ENCODE results near the gene SCFD2.

DNA sequence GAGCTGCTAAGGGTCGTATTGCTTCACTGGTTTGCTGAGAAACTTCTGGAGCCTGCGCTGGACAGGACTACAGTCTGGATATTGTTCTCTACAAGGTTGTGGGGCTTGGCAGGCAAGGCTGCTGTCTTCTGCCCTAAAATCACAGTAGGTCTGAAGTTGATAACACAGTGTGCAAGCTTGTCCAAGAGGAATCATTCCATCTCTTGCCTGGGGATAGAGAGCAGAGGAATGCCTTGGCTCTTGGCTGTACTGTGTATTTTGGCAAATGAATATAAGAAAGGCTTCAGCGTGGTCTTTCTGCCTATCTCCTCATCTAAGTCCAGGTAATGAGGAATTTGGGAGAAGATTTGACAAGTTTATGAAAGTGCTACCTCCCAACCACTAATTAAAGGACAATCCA lies 513.1 kb downstream of the SCFD2 start:
- TF ChIP-seq, protein P1, sequence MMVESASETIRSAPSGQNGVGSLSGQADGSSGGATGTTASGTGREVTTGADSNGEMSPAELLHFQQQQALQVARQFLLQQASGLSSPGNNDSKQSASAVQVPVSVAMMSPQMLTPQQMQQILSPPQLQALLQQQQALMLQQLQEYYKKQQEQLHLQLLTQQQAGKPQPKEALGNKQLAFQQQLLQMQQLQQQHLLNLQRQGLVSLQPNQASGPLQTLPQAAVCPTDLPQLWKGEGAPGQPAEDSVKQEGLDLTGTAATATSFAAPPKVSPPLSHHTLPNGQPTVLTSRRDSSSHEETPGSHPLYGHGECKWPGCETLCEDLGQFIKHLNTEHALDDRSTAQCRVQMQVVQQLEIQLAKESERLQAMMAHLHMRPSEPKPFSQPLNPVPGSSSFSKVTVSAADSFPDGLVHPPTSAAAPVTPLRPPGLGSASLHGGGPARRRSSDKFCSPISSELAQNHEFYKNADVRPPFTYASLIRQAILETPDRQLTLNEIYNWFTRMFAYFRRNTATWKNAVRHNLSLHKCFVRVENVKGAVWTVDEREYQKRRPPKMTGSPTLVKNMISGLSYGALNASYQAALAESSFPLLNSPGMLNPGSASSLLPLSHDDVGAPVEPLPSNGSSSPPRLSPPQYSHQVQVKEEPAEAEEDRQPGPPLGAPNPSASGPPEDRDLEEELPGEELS (CRISPR knock-in tag; IDR thresholded peaks at IDR 0.05): no peak
- TF ChIP-seq GRHL2 (CRISPR knock-in tag; IDR thresholded peaks at IDR 0.05; ENCODE audit: insufficient replicate concordance, severe bottlenecking) (no peak), CTCF (IDR thresholded peaks at IDR 0.05) (no peak), ETV6 (CRISPR knock-in tag; IDR thresholded peaks at IDR 0.05) (no peak)
- TF ChIP-seq, protein P2, sequence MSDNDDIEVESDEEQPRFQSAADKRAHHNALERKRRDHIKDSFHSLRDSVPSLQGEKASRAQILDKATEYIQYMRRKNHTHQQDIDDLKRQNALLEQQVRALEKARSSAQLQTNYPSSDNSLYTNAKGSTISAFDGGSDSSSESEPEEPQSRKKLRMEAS (CRISPR knock-in tag; IDR thresholded peaks at IDR 0.05): no peak
- TF ChIP-seq, protein P3, sequence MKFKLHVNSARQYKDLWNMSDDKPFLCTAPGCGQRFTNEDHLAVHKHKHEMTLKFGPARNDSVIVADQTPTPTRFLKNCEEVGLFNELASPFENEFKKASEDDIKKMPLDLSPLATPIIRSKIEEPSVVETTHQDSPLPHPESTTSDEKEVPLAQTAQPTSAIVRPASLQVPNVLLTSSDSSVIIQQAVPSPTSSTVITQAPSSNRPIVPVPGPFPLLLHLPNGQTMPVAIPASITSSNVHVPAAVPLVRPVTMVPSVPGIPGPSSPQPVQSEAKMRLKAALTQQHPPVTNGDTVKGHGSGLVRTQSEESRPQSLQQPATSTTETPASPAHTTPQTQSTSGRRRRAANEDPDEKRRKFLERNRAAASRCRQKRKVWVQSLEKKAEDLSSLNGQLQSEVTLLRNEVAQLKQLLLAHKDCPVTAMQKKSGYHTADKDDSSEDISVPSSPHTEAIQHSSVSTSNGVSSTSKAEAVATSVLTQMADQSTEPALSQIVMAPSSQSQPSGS (CRISPR knock-in tag; IDR thresholded peaks at IDR 0.05; ENCODE audit: borderline replicate concordance, low read depth): no peak

All from WTC11 (cell line).